ENCODE data around the gene BLMH.
"Not testable (repeated sequence)": the region's sequence is repeated elsewhere in the genome, so short reads cannot be mapped to it uniquely, and the experiment has no call there.

The BLMH gene

GRCh38 chr17:30225919-30226553 lies 65.7 kb downstream of the BLMH start:
- DNase-seq, result no peak

- DNase-seq, result peak; percentile 75
These were observed 66.6 kb downstream of the BLMH start for GRCh38 chr17:30225112-30225511.

- peak; percentile 71 for DNase-seq
These were observed 67.3 kb downstream of the BLMH start for GRCh38 chr17:30224419-30224960.

GRCh38 chr17:30222721-30223175 lies 69.0 kb downstream of the BLMH start:
- DNase-seq, result no peak

- no peak for DNase-seq
These were observed 69.5 kb downstream of the BLMH start for GRCh38 chr17:30222251-30222650.

- no peak for DNase-seq
These were observed 70.4 kb downstream of the BLMH start for GRCh38 chr17:30221346-30221745.

- no peak for DNase-seq
These were observed 71.3 kb downstream of the BLMH start for GRCh38 chr17:30220414-30220813.

GRCh38 chr17:30219833-30220232 lies 71.9 kb downstream of the BLMH start:
- no peak for DNase-seq

- no peak for DNase-seq
These were observed 72.4 kb downstream of the BLMH start for GRCh38 chr17:30219315-30219714.

GRCh38 chr17:30218799-30219198 lies 72.9 kb downstream of the BLMH start:
- no peak for DNase-seq

- no peak for DNase-seq
These were observed 73.9 kb downstream of the BLMH start for GRCh38 chr17:30217746-30218245.

- no peak for DNase-seq
These were observed 74.7 kb downstream of the BLMH start for GRCh38 chr17:30217054-30217453.

- no peak for DNase-seq
These were observed 79.0 kb downstream of the BLMH start for GRCh38 chr17:30212750-30213149.

- no peak for DNase-seq
These were observed 80.4 kb downstream of the BLMH start for GRCh38 chr17:30211371-30211770.

GRCh38 chr17:30210901-30211300 lies 80.8 kb downstream of the BLMH start:
- no peak for DNase-seq

- DNase-seq, result no peak
These were observed 81.4 kb downstream of the BLMH start for GRCh38 chr17:30210366-30210765.

- DNase-seq, result no peak
These were observed 81.8 kb downstream of the BLMH start for GRCh38 chr17:30209930-30210329.

- peak; percentile 46 for DNase-seq
These were observed 83.5 kb downstream of the BLMH start for GRCh38 chr17:30208214-30208613.

GRCh38 chr17:30207655-30208054 lies 84.1 kb downstream of the BLMH start:
- no peak for DNase-seq

GRCh38 chr17:30203471-30203981 lies 88.2 kb downstream of the BLMH start:
- no peak for DNase-seq

GRCh38 chr17:30200656-30201055 lies 91.1 kb downstream of the BLMH start:
- not testable (repeated sequence) for DNase-seq

GRCh38 chr17:30200106-30200505 lies 91.6 kb downstream of the BLMH start:
- no peak for DNase-seq

GRCh38 chr17:30199600-30199999 lies 92.1 kb downstream of the BLMH start:
- no peak for DNase-seq

All from MV-4-11 (cell line).